ENCODE results near the gene SCYL2. TPM values are rescaled to one million over a fixed set of nuclear protein-coding genes. Genes with fewer than 3 reads are reported as not detected.

SCYL2 gene
- polyA plus RNA-seq, 3 donors, result 16.5 to 25.5 (median 20.4) TPM

DNA sequence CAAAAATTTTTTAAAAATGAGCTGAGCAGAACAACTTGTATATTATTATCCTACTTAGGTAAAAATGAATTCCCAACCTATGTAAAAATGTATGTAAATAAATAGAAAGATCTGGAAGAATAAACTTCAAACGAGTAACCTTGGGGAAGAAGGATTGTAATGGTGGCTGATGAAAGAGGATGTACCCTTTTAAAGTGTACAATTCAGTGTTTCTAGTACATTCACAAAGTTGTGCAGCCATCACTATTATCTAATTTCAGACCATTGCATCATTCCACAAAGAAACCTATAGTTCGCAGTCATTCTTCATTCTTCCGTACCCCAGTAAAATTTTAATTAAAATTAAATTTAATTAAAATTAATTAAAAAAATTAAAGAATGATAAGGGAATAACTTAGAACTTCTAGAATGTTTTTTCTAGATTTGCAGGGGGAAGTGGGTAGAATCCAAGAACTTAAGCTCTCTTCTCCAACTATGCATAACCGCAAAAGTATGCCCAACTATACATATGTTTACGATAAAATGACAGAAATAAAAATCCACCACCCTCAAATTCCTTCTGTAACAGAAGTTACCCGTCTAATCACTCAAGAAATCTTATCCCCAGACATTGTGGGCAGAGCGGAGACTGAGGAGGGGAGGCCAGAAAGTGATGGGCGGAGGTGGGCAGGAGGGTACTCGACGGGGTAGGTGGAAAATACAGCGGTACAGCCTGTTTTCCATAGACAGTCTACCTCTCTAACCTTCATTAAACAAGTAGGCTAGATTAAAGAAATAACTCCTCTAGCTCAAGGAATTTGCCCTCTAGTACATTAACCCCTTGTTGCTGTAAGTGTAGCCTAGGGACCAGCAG, 1.0 kb upstream of the SCYL2 start:
- H3K4me1 Mint-ChIP-seq, result peaks cover 30% of the 10 kb centered on the region
- H3K4me3 Mint-ChIP-seq, result peak overlapping the region; percentile 99 to 100
- no peak for DNase-seq
- peaks cover 30 to 33% of the 10 kb centered on the region in 2 donors for H3K4me1 ChIP-seq (ENCODE audit: control insufficient read depth in 1 of 2, insufficient read depth in 2 of 2, low read length in 2 of 2)
- H4K20me1 ChIP-seq (ENCODE audit: insufficient read depth, low read length), result peaks cover 22% of the 10 kb centered on the region
- TF ChIP-seq, protein P1, sequence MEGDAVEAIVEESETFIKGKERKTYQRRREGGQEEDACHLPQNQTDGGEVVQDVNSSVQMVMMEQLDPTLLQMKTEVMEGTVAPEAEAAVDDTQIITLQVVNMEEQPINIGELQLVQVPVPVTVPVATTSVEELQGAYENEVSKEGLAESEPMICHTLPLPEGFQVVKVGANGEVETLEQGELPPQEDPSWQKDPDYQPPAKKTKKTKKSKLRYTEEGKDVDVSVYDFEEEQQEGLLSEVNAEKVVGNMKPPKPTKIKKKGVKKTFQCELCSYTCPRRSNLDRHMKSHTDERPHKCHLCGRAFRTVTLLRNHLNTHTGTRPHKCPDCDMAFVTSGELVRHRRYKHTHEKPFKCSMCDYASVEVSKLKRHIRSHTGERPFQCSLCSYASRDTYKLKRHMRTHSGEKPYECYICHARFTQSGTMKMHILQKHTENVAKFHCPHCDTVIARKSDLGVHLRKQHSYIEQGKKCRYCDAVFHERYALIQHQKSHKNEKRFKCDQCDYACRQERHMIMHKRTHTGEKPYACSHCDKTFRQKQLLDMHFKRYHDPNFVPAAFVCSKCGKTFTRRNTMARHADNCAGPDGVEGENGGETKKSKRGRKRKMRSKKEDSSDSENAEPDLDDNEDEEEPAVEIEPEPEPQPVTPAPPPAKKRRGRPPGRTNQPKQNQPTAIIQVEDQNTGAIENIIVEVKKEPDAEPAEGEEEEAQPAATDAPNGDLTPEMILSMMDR (IDR thresholded peaks at IDR 0.05), result no peak
- peaks cover 37% of the 10 kb centered on the region for H3K79me2 ChIP-seq (ENCODE audit: insufficient read depth, low read length)
- no peaks in the 10 kb centered on the region for H3K27me3 ChIP-seq (ENCODE audit: control insufficient read depth in 2 of 2, insufficient read depth in 2 of 2, low read length in 2 of 2)
- intact Hi-C loops (cut with micrococcal nuclease), result loop anchor here (5.0 to 10.0 kb wide), 4 partner anchors 64 to 309 kb away; partner anchors contain the start of genes ACTR6 (in 2 of the 2), BLTP3B (in 2 of the 2) and GAS2L3 (in 1 of the 2)
- H3K9me3 ChIP-seq (replicated peaks in 1 of 2; ENCODE audit: control insufficient read depth in 1 of 2, insufficient read depth in 1 of 2, low read length in 2 of 2), result no peaks in the 10 kb centered on the region
- H3K27ac ChIP-seq (ENCODE audit: low read depth in 1 of 2, low read length in 2 of 2), result peak overlapping the region in 1 of 2 donors; percentile 95
- no CpG with 5 or more reads among the region's 11 CpGs for WGBS (ENCODE audit: insufficient coverage)
- H3K9me3 Mint-ChIP-seq, result peaks cover 0 to 6% (median 0%) of the 10 kb centered on the region in 7 donors
- H2AFZ ChIP-seq (ENCODE audit: insufficient read depth, low read depth, low read length, poor library complexity, severe bottlenecking), result peak overlapping the region; percentile 93
- H3K9ac ChIP-seq (ENCODE audit: insufficient read depth, low read length, poor library complexity, severe bottlenecking), result peak overlapping the region; percentile 98
- no peaks in the 10 kb centered on the region for H3K36me3 ChIP-seq (replicated peaks in 1 of 2; ENCODE audit: control insufficient read depth in 1 of 2, insufficient read depth in 2 of 2, low read length in 2 of 2)
- H3K27ac Mint-ChIP-seq, result peak overlapping the region in 2 of 7 donors; percentile 95 to 99
- H3K4me2 ChIP-seq (replicated peaks; ENCODE audit: extremely low read depth, low read length, poor library complexity, severe bottlenecking), result peak overlapping the region; percentile 93
- no peaks in the 10 kb centered on the region for H3K36me3 Mint-ChIP-seq
- peaks cover 0 to 2% (median 0%) of the 10 kb centered on the region in 3 donors for H3K27me3 Mint-ChIP-seq (ENCODE audit: low read depth in 3 of 3)
- peak overlapping the region; percentile 79 to 87 (median 82) for H3K4me3 ChIP-seq (replicated peaks in 1 of 3; ENCODE audit: low read depth in 2 of 3, low read length in 3 of 3)

- Mint-ChIP-seq H3K9me3 (peaks cover 0 to 6% (median 0%) of the 10 kb centered on the region in 7 donors), H3K36me3 (no peaks in the 10 kb centered on the region), H3K4me3 (peak overlapping the region; percentile 99 to 100), H3K27ac (peak overlapping the region; percentile 95 to 99 (median 99)), H3K4me1 (peaks cover 31% of the 10 kb centered on the region), H3K27me3 (ENCODE audit: low read depth in 3 of 3) (peaks cover 0 to 2% (median 0%) of the 10 kb centered on the region in 3 donors)
- DNase-seq, result peak in 2 of 3 donors; percentile 79 to 82
- Histone ChIP-seq H3K4me2 (replicated peaks; ENCODE audit: extremely low read depth, low read length, poor library complexity, severe bottlenecking) (peak overlapping the region; percentile 93), H3K4me1 (ENCODE audit: control insufficient read depth in 1 of 2, insufficient read depth in 2 of 2, low read length in 2 of 2) (peaks cover 30 to 35% of the 10 kb centered on the region in 2 donors), H2AFZ (ENCODE audit: insufficient read depth, low read depth, low read length, poor library complexity, severe bottlenecking) (peak overlapping the region; percentile 93), H3K4me3 (replicated peaks in 1 of 3; ENCODE audit: low read depth in 2 of 3, low read length in 3 of 3) (peak overlapping the region; percentile 79 to 87 (median 82)), H3K9ac (ENCODE audit: insufficient read depth, low read length, poor library complexity, severe bottlenecking) (peak overlapping the region; percentile 98), H3K79me2 (ENCODE audit: insufficient read depth, low read length) (peaks cover 42% of the 10 kb centered on the region), H3K9me3 (replicated peaks in 1 of 2; ENCODE audit: control insufficient read depth in 1 of 2, insufficient read depth in 1 of 2, low read length in 2 of 2) (no peaks in the 10 kb centered on the region), H4K20me1 (ENCODE audit: insufficient read depth, low read length) (peaks cover 27% of the 10 kb centered on the region), H3K27me3 (ENCODE audit: control insufficient read depth in 2 of 2, insufficient read depth in 2 of 2, low read length in 2 of 2) (no peaks in the 10 kb centered on the region), H3K27ac (ENCODE audit: low read depth in 1 of 2, low read length in 2 of 2) (peak overlapping the region; percentile 94 to 95), H3K36me3 (replicated peaks in 1 of 2; ENCODE audit: control insufficient read depth in 1 of 2, insufficient read depth in 2 of 2, low read length in 2 of 2) (no peaks in the 10 kb centered on the region)
- intact Hi-C loops (cut with micrococcal nuclease), result loop anchor here (5.0 to 10.0 kb wide), 4 partner anchors 64 to 308 kb away; partner anchors contain the start of genes ACTR6 (in 2 of the 2), BLTP3B (in 2 of the 2) and GAS2L3 (in 1 of the 2)
- TF ChIP-seq, protein P1 (IDR thresholded peaks at IDR 0.05), result no peak
- WGBS (ENCODE audit: insufficient coverage), result 0% methylated on average over 1 of the region's 6 CpGs
Observed at GRCh38 chr12:100266585-100266834, 467 bp upstream of the SCYL2 start.
